Hematopoietic multipotent progenitor cell treated with erythropoietin and hydrocortisone succinate and interleukin-3 and kit ligand, for 17 days (in vitro differentiated cells): ENCODE measurements around the gene ZNF76.

Source experiments
- DNase-seq: peaks from one replicate; pipeline ENCODE4 v3.0.0-alpha.2; 2015; ENCODE audit warnings: low spot score

The ZNF76 gene

DNA sequence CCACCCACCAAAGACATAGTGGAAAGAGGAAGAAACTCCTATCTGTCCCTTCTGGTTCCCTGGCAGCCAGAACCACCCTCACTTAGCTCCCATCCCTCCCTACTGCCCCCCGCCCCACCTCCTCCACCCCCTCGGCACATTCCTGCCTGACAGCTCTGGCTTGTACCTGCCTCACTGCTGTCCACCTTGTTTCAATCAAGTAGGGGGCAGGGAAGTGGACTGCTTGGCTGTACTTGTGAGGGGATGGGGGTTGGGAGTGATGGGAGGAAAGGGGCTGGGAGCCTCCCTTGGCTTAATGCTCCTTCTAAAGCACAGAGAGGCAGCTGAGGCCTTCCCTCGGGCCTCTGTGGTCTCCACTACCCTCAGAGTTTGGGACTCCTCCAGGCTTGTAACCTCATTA is 22.1 kb upstream of the ZNF76 start:
- DNase-seq: no peak

- no peak for DNase-seq
Measured at GRCh38 chr6:35238843-35239289, 20.7 kb upstream of the ZNF76 start.

- DNase-seq: no peak
Measured at GRCh38 chr6:35239581-35239980, 20.0 kb upstream of the ZNF76 start.

DNA sequence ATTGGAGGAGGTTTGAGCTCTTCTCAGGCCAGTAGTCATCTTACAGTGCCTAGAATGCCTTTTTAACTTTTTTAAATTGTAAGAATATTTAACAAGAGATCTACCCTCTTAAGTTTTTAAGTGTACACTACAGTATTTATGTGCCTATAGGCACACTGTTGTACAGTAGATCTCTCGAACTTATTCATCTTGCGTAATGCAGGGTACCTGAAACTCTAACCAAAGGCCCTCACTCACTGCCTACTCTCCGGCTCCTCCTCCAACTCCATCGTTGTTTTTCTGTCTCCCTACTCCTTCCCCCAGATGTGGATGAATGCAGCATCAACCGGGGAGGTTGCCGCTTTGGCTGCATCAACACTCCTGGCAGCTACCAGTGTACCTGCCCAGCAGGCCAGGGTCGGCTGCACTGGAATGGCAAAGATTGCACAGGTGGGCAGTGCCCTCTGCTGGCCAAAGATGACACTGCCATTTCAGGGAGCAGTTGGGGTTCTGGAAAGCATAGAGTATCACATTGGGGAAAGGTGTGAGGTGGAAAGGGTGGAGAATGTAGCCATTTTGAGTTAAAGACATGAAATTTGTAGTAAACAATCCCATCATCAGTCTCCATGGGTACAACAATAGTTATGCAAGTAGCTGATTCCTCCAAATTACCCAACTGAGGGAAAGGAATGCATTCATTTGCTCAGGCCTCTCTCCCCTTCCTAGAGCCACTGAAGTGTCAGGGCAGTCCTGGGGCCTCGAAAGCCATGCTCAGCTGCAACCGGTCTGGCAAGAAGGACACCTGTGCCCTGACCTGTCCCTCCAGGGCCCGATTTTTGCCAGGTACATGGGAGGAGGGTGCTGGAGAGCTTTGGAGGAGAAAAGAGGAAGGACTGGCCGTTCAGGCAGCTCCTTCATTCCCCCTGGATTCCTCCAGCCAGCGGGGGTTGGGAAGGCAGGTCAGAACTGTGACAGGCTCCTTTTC is 18.4 kb upstream of the ZNF76 start:
- peak; percentile 75 for DNase-seq

DNA sequence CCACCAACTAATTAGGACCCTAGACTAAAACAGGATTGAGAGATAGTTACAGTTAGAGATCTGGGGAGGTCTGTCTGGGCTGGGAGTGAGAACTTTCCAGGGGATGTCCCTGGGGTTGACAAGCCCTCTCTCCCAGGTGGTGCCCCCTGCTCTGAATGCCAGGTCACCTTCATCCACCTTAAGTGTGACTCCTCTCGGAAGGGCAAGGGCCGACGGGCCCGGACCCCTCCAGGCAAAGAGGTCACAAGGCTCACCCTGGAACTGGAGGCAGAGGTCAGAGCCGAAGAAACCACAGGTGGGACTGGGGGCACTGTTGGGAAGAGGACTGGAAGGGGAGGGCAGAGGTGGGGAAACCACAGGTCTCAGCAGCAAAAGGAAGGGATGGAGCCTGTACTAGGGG is 17.0 kb upstream of the ZNF76 start:
- DNase-seq: no peak

- DNase-seq: no peak
Measured at GRCh38 chr6:35242906-35243305, 16.6 kb upstream of the ZNF76 start.

- DNase-seq: no peak
Measured at GRCh38 chr6:35243386-35243958, 16.1 kb upstream of the ZNF76 start.

DNA sequence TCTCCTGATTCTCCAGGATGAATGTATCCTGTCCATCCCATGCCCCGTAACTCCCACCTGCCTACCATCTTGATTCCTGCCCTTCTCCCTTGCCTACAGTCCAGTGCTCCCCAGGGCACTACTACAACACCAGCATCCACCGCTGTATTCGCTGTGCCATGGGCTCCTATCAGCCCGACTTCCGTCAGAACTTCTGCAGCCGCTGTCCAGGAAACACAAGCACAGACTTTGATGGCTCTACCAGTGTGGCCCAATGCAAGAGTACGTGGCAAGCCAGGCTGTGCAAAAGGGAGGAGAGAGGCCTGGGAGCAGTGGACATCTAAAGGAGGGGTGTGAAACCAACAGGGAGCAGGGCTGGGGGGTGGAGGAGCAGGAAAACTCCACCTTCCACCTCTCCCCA is 15.0 kb upstream of the ZNF76 start:
- no peak for DNase-seq

GRCh38 chr6:35247642-35248231 is 11.8 kb upstream of the ZNF76 start:
- DNase-seq: no peak

GRCh38 chr6:35248300-35248699 is 11.2 kb upstream of the ZNF76 start:
- no peak for DNase-seq

- no peak for DNase-seq
Measured at GRCh38 chr6:35248965-35249364, 10.6 kb upstream of the ZNF76 start.

- no peak for DNase-seq
Measured at GRCh38 chr6:35251949-35252348, 7.6 kb upstream of the ZNF76 start.

GRCh38 chr6:35253249-35253648 is 6.3 kb upstream of the ZNF76 start:
- DNase-seq: no peak

DNA sequence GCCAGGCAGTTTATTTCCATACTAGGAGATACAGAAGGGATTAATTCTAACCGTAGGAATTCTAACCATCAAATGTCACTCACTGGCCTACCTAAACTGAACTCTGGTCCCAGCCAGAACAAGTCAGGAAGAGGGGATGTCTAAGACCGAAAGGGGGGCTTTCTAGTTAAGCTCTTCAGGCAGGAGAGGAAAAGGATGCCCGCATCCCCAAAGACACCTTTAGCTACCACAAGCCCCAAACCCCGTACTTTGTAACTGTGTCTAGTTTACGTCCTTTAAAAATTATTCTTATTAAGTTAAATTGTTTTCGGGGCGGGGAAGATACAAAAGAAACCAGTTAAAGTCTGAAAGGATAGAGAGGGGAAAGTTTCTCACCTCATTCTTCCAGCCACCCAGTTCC is 1.2 kb upstream of the ZNF76 start:
- no peak for DNase-seq

GRCh38 chr6:35258858-35259193 is 709 bp upstream of the ZNF76 start:
- DNase-seq: no peak

GRCh38 chr6:35259948-35260590 is 534 bp downstream of the ZNF76 start:
- DNase-seq: peak; percentile 66

- peak; percentile 13 for DNase-seq
Measured at GRCh38 chr6:35260591-35261570, 1.3 kb downstream of the ZNF76 start.

GRCh38 chr6:35262596-35262995 is 3.1 kb downstream of the ZNF76 start:
- no peak for DNase-seq

DNA sequence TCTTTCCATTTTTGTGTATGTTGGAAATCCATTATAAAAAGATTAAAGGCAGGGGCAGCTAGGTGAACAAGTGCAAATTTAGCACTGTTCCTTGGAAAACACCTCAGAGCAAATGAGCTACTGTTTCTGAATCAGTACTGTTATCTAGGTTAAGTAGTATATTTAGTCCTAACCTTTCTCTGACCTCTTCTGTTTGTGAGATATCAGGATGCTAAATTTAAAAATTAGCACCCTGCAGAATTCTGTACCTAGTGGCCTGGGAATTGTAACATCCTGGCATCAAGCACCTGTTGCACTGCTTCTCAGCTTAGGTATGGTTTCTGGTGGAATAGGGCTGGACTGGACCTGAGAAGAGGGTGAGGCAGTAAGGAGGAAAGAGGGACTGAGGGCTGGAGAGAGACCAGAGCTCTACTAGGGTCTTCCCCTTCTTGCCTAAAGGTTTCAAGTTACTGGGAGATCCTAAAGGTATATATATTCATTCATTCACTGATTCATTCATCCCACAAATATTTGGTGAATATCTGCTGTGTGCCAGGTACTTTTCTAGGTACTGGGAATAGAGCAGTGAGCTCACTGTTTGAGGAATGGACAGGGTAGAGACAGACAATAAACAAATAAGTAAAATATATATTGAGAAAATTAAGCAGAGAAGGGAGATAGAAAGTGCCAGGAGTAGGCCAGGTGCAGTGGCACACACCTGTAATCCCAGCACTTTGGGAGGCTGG is 5.2 kb downstream of the ZNF76 start:
- DNase-seq: no peak

GRCh38 chr6:35265523-35265922 is 6.0 kb downstream of the ZNF76 start:
- DNase-seq: no peak

GRCh38 chr6:35267446-35267845 is 7.9 kb downstream of the ZNF76 start:
- no peak for DNase-seq
